ENCODE data around the gene MTR.

Gene MTR

GRCh38 chr1:236774926-236775325 is 20.2 kb upstream of the MTR start:
- peak in 2 of 51 donors; percentile 2 to 4 for DNase-seq

- DNase-seq, result no peak
Measured at GRCh38 chr1:236779312-236779711, 15.8 kb upstream of the MTR start.

GRCh38 chr1:236785477-236785876 is 9.6 kb upstream of the MTR start:
- DNase-seq, result no peak

GRCh38 chr1:236786453-236786852 is 8.6 kb upstream of the MTR start:
- no peak for DNase-seq

- no peak for DNase-seq
Measured at GRCh38 chr1:236794585-236795034, 482 bp upstream of the MTR start.

- peak in 5 of 51 donors; percentile 30 to 63 (median 40) for DNase-seq
Measured at GRCh38 chr1:236795757-236796667, 920 bp downstream of the MTR start.

GRCh38 chr1:236799001-236799400 is 3.9 kb downstream of the MTR start:
- DNase-seq, result no peak

- no peak for DNase-seq
Measured at GRCh38 chr1:236800002-236800620, 5.0 kb downstream of the MTR start.

GRCh38 chr1:236800623-236801022 is 5.5 kb downstream of the MTR start:
- DNase-seq, result no peak

GRCh38 chr1:236802264-236802663 is 7.2 kb downstream of the MTR start:
- DNase-seq, result no peak

GRCh38 chr1:236806634-236807033 is 11.5 kb downstream of the MTR start:
- DNase-seq, result no peak

- no peak for DNase-seq
Measured at GRCh38 chr1:236808005-236808404, 12.9 kb downstream of the MTR start.

- DNase-seq, result no peak
Measured at GRCh38 chr1:236808564-236809130, 13.6 kb downstream of the MTR start.

GRCh38 chr1:236809148-236809547 is 14.1 kb downstream of the MTR start:
- no peak for DNase-seq

- DNase-seq, result no peak
Measured at GRCh38 chr1:236810018-236810417, 14.9 kb downstream of the MTR start.

- DNase-seq, result no peak
Measured at GRCh38 chr1:236812334-236813030, 17.4 kb downstream of the MTR start.

- DNase-seq, result no peak
Measured at GRCh38 chr1:236815941-236816340, 20.8 kb downstream of the MTR start.

- no peak for DNase-seq
Measured at GRCh38 chr1:236819856-236820255, 24.8 kb downstream of the MTR start.

- DNase-seq, result no peak
Measured at GRCh38 chr1:236821091-236821627, 26.1 kb downstream of the MTR start.

- no peak for DNase-seq
Measured at GRCh38 chr1:236823559-236823958, 28.5 kb downstream of the MTR start.

- no peak for DNase-seq
Measured at GRCh38 chr1:236829085-236829484, 34.0 kb downstream of the MTR start.

GRCh38 chr1:236830116-236830515 is 35.0 kb downstream of the MTR start:
- DNase-seq, result no peak

Data from hypothalamus (tissue), 51 donors.